SK-N-MC (cell line): ENCODE results near the gene C3orf62.

ENCODE experiments used
- EZH2 ChIP-seq: fragments of 200-600 bp; sonication (generic); IDR thresholded peaks from one replicate; pipeline ENCODE4 v1.6.1; 2017; ENCODE audit warnings: antibody characterized with exemption
- FOXP2 ChIP-seq: optimal IDR thresholded peaks from 2 replicates; pipeline ENCODE3; 2011; ENCODE audit warnings: mild to moderate bottlenecking, moderate library complexity; ENCODE audit not compliant: insufficient read depth; ENCODE audit errors: extremely low read length, control extremely low read depth
- POLR2AphosphoS5 ChIP-seq: IDR thresholded peaks from 2 replicates; pipeline ENCODE4 v1.6.1; 2012; ENCODE audit warnings: mild to moderate bottlenecking, low read depth, low read length, borderline replicate concordance

- TF ChIP-seq POLR2AphosphoS5: no peak
- no peak for TF ChIP-seq EZH2
- TF ChIP-seq FOXP2: no peak
Measured at GRCh38 chr3:49305608-49306007, 28.6 kb upstream of the C3orf62 start.
